Retinal pigment epithelial cell (primary cell): ENCODE results near the gene P4HB.

ENCODE experiments used
- DNase-seq: peaks from one replicate; pipeline ENCODE4 v3.0.0-alpha.2; 2010; ENCODE audit warnings: low read depth
- H3K4me3 ChIP-seq: 2 replicates; pipeline ENCODE4 v1.5.1; 2011; ENCODE audit warnings: mild to moderate bottlenecking, low read length, control low read depth, moderate library complexity
- TF ChIP-seq, protein P1 (sequence below): conservative IDR thresholded peaks from 2 replicates; pipeline ENCODE4 v1.5.1; 2011; ENCODE audit warnings: low read depth, low read length, control low read depth, inconsistent platforms

P4HB gene

DNA sequence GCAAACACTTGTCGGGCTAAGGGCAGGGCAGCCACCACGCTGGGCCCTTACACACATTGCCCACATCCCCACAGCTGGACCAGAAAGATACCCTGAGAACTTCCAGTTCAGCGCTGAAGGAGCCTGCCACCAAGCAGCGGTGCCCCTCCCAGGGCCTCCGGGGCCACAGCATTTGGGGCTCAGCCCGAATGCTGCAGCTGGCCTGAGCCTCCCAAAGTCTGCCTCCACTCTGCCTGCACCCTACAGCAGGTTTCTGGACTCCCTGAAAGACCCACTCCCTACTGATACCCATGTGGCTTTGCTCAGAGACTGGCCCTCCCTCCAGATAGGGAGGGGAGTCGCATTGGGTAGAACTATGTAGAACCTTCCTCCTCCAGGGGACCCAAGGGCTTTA, 28.8 kb downstream of the P4HB start:
- TF ChIP-seq, protein P1, sequence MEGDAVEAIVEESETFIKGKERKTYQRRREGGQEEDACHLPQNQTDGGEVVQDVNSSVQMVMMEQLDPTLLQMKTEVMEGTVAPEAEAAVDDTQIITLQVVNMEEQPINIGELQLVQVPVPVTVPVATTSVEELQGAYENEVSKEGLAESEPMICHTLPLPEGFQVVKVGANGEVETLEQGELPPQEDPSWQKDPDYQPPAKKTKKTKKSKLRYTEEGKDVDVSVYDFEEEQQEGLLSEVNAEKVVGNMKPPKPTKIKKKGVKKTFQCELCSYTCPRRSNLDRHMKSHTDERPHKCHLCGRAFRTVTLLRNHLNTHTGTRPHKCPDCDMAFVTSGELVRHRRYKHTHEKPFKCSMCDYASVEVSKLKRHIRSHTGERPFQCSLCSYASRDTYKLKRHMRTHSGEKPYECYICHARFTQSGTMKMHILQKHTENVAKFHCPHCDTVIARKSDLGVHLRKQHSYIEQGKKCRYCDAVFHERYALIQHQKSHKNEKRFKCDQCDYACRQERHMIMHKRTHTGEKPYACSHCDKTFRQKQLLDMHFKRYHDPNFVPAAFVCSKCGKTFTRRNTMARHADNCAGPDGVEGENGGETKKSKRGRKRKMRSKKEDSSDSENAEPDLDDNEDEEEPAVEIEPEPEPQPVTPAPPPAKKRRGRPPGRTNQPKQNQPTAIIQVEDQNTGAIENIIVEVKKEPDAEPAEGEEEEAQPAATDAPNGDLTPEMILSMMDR, result no peak
- H3K4me3 ChIP-seq, result no peak overlapping the region
- DNase-seq, result no peak

DNA sequence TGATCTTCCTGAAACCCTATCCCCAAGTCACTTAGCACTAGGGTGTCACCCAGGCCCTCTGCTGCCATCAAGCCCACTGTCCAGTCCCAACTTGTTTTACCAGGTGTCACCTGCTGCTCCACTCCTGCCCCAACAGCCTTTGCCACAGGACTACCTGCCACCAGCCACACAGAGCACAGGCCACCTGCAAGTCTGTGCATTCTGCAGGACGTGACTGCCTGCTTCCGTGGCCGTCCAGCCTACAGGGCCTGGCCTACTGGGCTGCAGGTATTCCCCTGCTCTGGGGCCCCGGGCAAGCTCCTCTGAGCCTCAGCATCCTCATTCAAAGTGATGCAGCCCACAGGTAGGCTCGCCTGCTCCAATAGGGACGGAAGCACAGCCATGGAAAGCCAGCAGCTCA, 30.5 kb downstream of the P4HB start:
- H3K4me3 ChIP-seq, result no peak overlapping the region
- TF ChIP-seq, protein P1, result no peak
- no peak for DNase-seq

DNA sequence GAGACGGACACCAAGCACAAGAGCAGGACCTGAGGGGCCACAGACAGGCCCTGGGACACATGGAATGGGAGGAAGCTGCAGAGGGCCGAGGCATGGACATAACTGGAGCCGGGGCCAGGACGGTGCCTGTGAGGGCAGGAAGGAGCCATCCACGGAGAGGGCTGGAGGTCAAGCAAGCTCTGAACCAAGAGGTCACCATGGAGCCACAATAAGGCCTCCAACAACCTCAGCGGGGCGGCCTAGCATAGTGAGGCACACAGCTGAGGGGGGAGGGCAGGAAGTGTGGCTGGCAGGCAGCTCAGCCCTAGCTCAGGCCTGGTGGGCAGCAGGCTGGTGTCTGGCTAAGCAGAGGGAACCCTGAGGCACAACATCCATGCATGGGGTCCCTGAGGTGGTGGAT, 31.7 kb downstream of the P4HB start:
- TF ChIP-seq, protein P1, result no peak
- no peak for DNase-seq
- H3K4me3 ChIP-seq, result no peak overlapping the region

DNA sequence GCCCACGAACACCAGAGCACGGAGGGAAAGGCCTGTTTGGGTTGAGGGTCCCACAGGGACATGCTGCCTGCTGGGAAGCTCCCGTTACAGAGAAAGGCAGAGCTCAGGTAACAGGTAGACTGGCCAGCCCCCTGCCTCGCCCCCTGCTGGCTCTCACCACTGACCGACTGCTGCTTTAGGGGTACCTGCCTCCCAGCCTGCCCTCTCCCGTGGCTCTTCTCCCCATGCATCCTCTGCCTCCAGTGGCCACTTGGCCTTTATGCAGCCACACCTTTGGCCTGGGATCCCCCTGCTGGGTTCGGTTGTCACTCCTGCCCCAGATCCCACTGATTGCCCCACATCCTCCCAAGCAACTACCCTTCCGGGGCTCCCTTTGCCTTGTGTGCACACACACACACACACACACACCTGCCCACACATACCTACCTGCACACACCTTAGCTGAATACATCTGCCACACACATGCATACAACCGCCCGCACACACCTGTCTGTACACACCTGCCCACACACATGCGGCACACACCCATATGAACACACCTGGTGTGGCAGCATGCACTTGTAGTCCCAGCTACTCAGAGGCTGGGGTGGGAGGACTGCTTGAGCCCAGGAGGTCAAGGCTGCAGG, 34.4 kb downstream of the P4HB start:
- DNase-seq, result no peak
- TF ChIP-seq, protein P1, result no peak
- H3K4me3 ChIP-seq, result no peak overlapping the region

DNA sequence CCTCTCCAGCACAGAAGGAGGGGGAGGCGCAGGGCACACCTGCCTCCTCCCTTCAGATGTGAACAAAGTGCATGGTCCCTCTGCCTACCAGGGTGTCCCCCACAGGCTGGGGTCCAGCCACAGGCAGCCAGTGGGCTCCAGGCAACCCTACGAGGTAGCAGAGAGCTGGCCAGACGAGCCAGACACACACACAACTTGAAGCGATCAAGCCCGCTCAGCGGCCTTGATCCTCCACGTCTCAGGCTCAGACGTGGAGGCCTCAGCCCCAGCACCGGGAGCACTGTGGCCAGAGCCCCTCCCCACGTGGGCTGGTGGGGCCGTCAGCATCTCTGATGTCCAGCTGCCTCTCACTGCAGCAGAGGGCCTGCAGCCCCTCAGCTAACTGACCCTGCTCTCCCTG, 35.7 kb downstream of the P4HB start:
- TF ChIP-seq, protein P1, result no peak
- no peak overlapping the region for H3K4me3 ChIP-seq
- no peak for DNase-seq

DNA sequence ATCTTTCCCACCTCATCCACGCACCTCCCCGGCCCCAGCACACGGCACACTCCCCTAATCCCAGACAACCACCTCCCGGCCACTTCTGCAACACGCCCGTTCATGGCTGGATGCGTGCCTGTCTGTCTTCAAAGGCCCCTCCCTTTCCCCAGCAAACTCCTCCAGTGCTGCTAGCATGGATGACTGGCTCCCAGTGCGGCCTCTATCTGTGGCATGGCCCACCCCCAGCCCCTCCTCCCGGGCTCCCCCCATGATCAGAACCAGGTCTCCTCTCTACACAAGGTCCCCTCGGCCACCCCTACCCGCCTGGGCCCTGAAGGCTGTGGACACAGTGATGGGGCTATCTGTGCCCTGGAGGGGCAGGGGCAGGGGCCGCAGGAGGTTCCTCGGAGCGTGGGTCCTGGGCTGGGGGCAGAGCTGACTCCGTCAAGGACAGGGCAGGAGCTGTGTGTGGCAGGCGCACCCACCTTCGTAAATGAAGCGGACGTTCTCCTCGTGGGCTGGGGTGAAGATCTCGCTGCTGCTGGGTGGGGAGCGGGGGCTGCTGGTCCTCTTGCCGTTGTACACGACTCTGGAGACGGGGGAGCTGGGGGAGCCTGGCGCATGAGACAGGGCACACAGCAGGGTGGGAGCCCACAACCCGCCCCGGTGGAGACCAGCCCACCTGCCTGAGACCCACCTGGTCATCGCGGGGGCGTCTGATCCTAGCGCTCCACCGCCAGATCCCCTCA, 36.4 kb downstream of the P4HB start:
- DNase-seq, result no peak
- TF ChIP-seq, protein P1, result no peak
- H3K4me3 ChIP-seq, result no peak overlapping the region

DNA sequence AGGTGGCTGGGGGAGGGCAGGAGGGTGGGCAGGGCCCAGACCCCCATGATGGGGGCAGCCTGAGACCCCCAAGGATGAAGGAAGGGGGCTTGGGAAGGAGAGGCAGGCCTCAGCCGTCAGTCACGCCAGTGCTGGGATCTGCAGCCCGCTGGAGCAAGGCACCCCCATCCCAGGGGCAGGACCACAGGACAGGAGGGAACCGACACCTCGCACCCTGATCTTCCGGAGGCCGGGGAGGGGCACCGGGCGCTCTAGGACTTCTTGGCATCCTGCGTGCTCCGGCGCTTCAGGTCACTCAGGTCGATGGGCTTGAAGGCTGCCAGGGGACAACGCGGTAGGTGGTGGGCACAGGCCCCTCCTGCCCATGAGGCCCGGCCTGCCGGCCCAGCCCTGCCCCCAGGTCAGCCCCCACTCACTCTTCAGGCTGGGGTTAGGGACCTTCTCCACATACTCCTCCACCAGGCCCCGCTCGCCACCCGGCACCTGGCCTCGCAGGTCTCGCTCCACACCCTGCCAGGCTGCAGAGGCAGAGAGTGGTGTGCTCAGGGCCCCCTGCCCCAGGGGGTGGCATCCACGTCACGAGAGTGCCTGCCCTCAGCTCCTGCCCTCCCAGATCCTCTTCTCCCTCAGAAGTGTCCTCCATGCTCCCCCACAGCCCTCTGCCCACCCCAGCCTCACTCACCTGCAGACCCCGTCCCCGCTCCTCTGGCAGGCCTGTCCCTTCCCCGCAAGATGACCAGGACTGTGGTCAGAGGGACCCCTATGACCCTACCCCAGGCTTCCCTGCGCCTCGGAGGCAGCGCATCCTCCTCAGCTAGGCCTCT, 37.1 kb downstream of the P4HB start:
- DNase-seq, result no peak
- H3K4me3 ChIP-seq, result no peak overlapping the region
- TF ChIP-seq, protein P1, result no peak
